Testis (tissue), 2 donors: ENCODE measurements around the gene ACBD3.

Source experiments
- POLR2A ChIP-seq: fragments of 450-650 bp; IDR thresholded peaks from one replicate; pipeline ENCODE4 v1.6.1; 2017; ENCODE audit warnings: antibody characterized with exemption, mild to moderate bottlenecking, moderate library complexity
- TF ChIP-seq, protein P1 (sequence below), 3 experiments: fragments of 450-650 bp in 2 of 3; fragments of 200-600 bp in 1 of 3; sonication (generic) in 1 of 3; IDR thresholded peaks; one replicate each; pipeline ENCODE4 v1.5.1; 2016 to 2019; ENCODE audit warnings: antibody characterized with exemption in 3 of 3, mild to moderate bottlenecking in 2 of 3, moderate library complexity in 1 of 3

DNA sequence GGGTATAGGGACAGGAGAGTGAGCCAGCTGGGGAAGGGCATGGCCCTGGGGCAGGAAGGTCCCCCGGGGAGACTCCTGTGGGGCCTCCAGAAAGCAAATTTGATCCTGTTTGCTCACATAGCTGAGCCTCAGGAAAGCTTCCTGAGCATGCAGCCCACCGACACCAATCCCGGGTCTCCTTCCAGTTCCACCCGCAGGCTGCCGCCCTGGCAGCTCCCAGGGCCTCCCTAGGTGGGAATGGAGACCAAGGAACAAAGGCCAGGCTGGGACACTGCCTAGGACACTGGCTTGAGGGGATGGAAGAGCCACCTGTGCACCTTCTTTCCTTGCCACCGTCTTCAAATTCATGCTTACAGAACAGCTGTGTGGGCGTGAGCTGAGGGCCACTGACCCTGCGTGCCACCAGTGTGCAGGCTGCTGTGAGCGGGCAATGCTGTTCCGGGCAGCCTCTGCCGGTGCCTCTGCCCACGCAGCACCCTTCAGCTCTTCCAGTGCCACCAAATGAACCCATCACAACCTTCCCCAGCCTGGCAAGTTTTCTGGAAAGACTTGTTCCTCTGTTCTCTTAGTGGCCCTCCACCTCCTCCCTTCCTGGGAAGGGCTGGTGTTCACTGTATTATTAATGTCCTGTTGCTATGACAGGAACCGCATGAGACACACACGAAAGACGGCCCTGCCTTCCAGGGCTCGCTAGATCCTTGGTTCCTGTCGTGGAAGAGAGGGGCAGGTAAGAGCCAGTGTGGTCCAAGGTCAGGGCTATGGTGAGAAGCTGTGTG is 53.6 kb downstream of the ACBD3 start:
- TF ChIP-seq, protein P1, sequence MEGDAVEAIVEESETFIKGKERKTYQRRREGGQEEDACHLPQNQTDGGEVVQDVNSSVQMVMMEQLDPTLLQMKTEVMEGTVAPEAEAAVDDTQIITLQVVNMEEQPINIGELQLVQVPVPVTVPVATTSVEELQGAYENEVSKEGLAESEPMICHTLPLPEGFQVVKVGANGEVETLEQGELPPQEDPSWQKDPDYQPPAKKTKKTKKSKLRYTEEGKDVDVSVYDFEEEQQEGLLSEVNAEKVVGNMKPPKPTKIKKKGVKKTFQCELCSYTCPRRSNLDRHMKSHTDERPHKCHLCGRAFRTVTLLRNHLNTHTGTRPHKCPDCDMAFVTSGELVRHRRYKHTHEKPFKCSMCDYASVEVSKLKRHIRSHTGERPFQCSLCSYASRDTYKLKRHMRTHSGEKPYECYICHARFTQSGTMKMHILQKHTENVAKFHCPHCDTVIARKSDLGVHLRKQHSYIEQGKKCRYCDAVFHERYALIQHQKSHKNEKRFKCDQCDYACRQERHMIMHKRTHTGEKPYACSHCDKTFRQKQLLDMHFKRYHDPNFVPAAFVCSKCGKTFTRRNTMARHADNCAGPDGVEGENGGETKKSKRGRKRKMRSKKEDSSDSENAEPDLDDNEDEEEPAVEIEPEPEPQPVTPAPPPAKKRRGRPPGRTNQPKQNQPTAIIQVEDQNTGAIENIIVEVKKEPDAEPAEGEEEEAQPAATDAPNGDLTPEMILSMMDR (IDR thresholded peaks at IDR 0.05), result no peak
- TF ChIP-seq POLR2A, result no peak
